IMR-90 (cell line): ENCODE results near the gene BRAF. TPM values are rescaled to one million over a fixed set of nuclear protein-coding genes. Genes with fewer than 3 reads are reported as not detected.

Experiments used
- ATAC-seq: fragments of 200-7000 bp; cut with Tn5 transposase; 2 replicates; pipeline ENCODE4 v1.9.1; 2020; ENCODE audit warnings: low read depth, mild to moderate bottlenecking, moderate library complexity
- BruUV-seq: library from RNA; stranded (reverse); fragments of 400-500 nt; replicated peaks from 2 replicates; lab custom pipeline; 2021; lab: Mats Ljungman, UMichigan
- CTCF ChIA-PET: fragments of 300-600 bp; formaldehyde crosslinking; extraction: SDS; loops from one replicate; lab custom pipeline; 2021; ENCODE audit warnings: antibody characterized with exemption; lab: Yijun Ruan, JAX
- POLR2A ChIA-PET: fragments of 300-600 bp; sonication (Branson Sonifier 250); formaldehyde crosslinking; loops from one replicate; lab custom pipeline; 2022; ENCODE audit warnings: antibody characterized with exemption; ENCODE audit not compliant: unreplicated experiment; lab: Charles Lee
- DNase-seq: peaks from one replicate; pipeline ENCODE4 v3.0.0; 2013
- H2AFZ ChIP-seq: replicated peaks from 2 replicates; pipeline ENCODE3; 2013; ENCODE audit warnings: low read length, mild to moderate bottlenecking; ENCODE audit not compliant: poor library complexity
- H2AK5ac ChIP-seq: 2 replicates; pipeline ENCODE4 v1.6.1; 2013; ENCODE audit warnings: low read depth, low read length, inconsistent platforms
- H2AK9ac ChIP-seq: replicated peaks from 2 replicates; pipeline ENCODE3; 2013; ENCODE audit warnings: mild to moderate bottlenecking, low read depth, low read length, moderate library complexity; ENCODE audit not compliant: poor library complexity
- H2BK120ac ChIP-seq: 2 replicates; pipeline ENCODE4 v1.6.1; 2013; ENCODE audit warnings: low read depth, low read length, inconsistent platforms
- H2BK15ac ChIP-seq: 3 replicates; pipeline ENCODE4 v1.6.1; 2013; ENCODE audit warnings: low read depth, low read length, inconsistent platforms
- H2BK20ac ChIP-seq: 2 replicates; pipeline ENCODE4 v1.6.1; 2013; ENCODE audit warnings: low read depth, mild to moderate bottlenecking, inconsistent platforms, low read length, moderate library complexity
- H2BK5ac ChIP-seq: 2 replicates; pipeline ENCODE4 v1.6.1; 2013; ENCODE audit warnings: mild to moderate bottlenecking, low read depth, low read length, inconsistent platforms; ENCODE audit not compliant: poor library complexity, severe bottlenecking
- H3K14ac ChIP-seq: replicated peaks from 2 replicates; pipeline ENCODE4 v1.6.1; 2013; ENCODE audit warnings: low read depth, low read length, inconsistent platforms
- H3K18ac ChIP-seq: 2 replicates; pipeline ENCODE4 v1.6.1; 2013; ENCODE audit warnings: low read depth, low read length, control low read depth
- H3K23ac ChIP-seq: 2 replicates; pipeline ENCODE4 v1.6.1; 2013; ENCODE audit warnings: low read depth, low read length, inconsistent platforms
- H3K27ac ChIP-seq: 2 replicates; pipeline ENCODE4 v1.5.1; 2013; ENCODE audit warnings: mild to moderate bottlenecking, control low read depth, low read length; ENCODE audit not compliant: insufficient read depth
- H3K27me3 ChIP-seq: 2 replicates; pipeline ENCODE4 v1.6.1; 2013; ENCODE audit warnings: low read length; ENCODE audit not compliant: control insufficient read depth, insufficient read depth
- H3K36me3 ChIP-seq: 2 replicates; pipeline ENCODE4 v1.6.1; 2013; ENCODE audit warnings: low read length, mixed read lengths; ENCODE audit not compliant: control insufficient read depth, insufficient read depth
- H3K4ac ChIP-seq: 2 replicates; pipeline ENCODE4 v1.6.1; 2013; ENCODE audit warnings: low read depth, low read length, inconsistent platforms
- H3K4me1 ChIP-seq: 2 replicates; pipeline ENCODE4 v1.6.1; 2013; ENCODE audit warnings: low read length, mixed read lengths; ENCODE audit not compliant: control insufficient read depth, insufficient read depth
- H3K4me2 ChIP-seq: 2 replicates; pipeline ENCODE4 v1.6.1; 2013; ENCODE audit warnings: low read depth, mild to moderate bottlenecking, control low read depth, low read length, moderate library complexity
- H3K4me3 ChIP-seq: 2 replicates; pipeline ENCODE4 v1.5.1; 2013; ENCODE audit warnings: low read depth, mild to moderate bottlenecking, control low read depth, low read length, moderate library complexity; ENCODE audit not compliant: insufficient read depth
- H3K56ac ChIP-seq: 2 replicates; pipeline ENCODE4 v1.6.1; 2013; ENCODE audit warnings: low read length, inconsistent platforms; ENCODE audit not compliant: insufficient read depth; ENCODE audit errors: extremely low read depth
- H3K79me1 ChIP-seq, 2 experiments: 2 replicates each; pipeline ENCODE4 v1.6.1; 2013; ENCODE audit warnings: low read length in 2 of 2, inconsistent platforms in 1 of 2, low read depth in 1 of 2
- H3K9ac ChIP-seq: 2 replicates; pipeline ENCODE4 v1.6.1; 2013; ENCODE audit warnings: low read depth, low read length, control low read depth
- H3K9me1 ChIP-seq: 2 replicates; pipeline ENCODE4 v1.6.1; 2013; ENCODE audit warnings: low read length, inconsistent platforms; ENCODE audit not compliant: insufficient read depth
- H3K9me3 ChIP-seq: 2 replicates; pipeline ENCODE4 v1.6.1; 2013; ENCODE audit warnings: low read length; ENCODE audit not compliant: control insufficient read depth, insufficient read depth
- H4K20me1 ChIP-seq: 2 replicates; pipeline ENCODE4 v1.6.1; 2013; ENCODE audit warnings: low read length, inconsistent platforms; ENCODE audit not compliant: insufficient read depth
- H4K5ac ChIP-seq: 2 replicates; pipeline ENCODE4 v1.6.1; 2013; ENCODE audit warnings: mild to moderate bottlenecking, low read depth, low read length, control low read depth
- H4K8ac ChIP-seq, 2 experiments: 2 replicates each; pipeline ENCODE4 v1.6.1; 2013; ENCODE audit warnings: low read depth in 2 of 2, low read length in 2 of 2, control low read depth in 1 of 2, inconsistent platforms in 1 of 2
- H4K91ac ChIP-seq: 2 replicates; pipeline ENCODE4 v1.6.1; 2013; ENCODE audit warnings: low read depth, low read length, inconsistent platforms; ENCODE audit not compliant: insufficient read depth
- BHLHE40 ChIP-seq: fragments of 150-350 bp; IDR thresholded peaks from 2 replicates; pipeline ENCODE4 v1.6.1; 2016; ENCODE audit warnings: mild to moderate bottlenecking, low read depth, low read length
- CEBPB ChIP-seq: IDR thresholded peaks from 2 replicates; pipeline ENCODE4 v1.6.1; 2012; ENCODE audit warnings: low read depth, low read length, improper control_type of control experiment
- FOS ChIP-seq: fragments of 150-350 bp; IDR thresholded peaks from 2 replicates; pipeline ENCODE4 v1.6.1; 2016; ENCODE audit warnings: low read depth, low read length
- MAFK ChIP-seq: IDR thresholded peaks from 2 replicates; pipeline ENCODE4 v1.6.1; 2012; ENCODE audit warnings: low read depth, low read length, improper control_type of control experiment
- MXI1 ChIP-seq: IDR thresholded peaks from 2 replicates; pipeline ENCODE4 v1.6.1; 2012; ENCODE audit warnings: low read depth, mild to moderate bottlenecking, low read length, moderate library complexity, borderline replicate concordance
- RCOR1 ChIP-seq: IDR thresholded peaks from 2 replicates; pipeline ENCODE4 v1.6.1; 2012; ENCODE audit warnings: mild to moderate bottlenecking, low read length, improper control_type of control experiment; ENCODE audit not compliant: insufficient replicate concordance
- WGBS, 2 experiments: methylation state at CpG; one replicate each; pipeline versions ENCODE4 v1.1.5 to v1.1.7; 2013; ENCODE audit warnings: missing lambda C conversion rate in 2 of 2; ENCODE audit not compliant: insufficient read length in 1 of 2; ENCODE audit errors: extremely low coverage in 2 of 2; 5-methylcytosine and 5-hydroxymethylcytosine counted together
- dilution Hi-C: fragments of 300-500 bp; cut with HindIII; formaldehyde crosslinking; loops from one replicate; pipeline ENCODE4 v1.14.3; 2018; ENCODE audit warnings: low sequenced_read_pairs; ENCODE audit not compliant: unreplicated experiment
- in situ Hi-C: fragments of 300-500 bp; cut with MboI; formaldehyde crosslinking; loops from 3 replicates; pipeline ENCODE4 v1.14.3; 2019; ENCODE audit warnings: low sequenced_read_pairs, inconsistent platforms, mixed read lengths
- intact Hi-C: fragments of 100-400 bp; cut with micrococcal nuclease; formaldehyde crosslinking; loops from 2 replicates; pipeline ENCODE4 v1.10.0; 2022
- polyA plus RNA-seq, 3 experiments: library from polyadenylated mRNA; depleted of rRNA; stranded (reverse); fragments of >200 nt; gene quantifications; 2 replicates each; pipeline ENCODE4 v1.2.3, GENCODE V29; 2012; ENCODE audit warnings: low replicate concordance in 1 of 3
- total RNA-seq: library from RNA; depleted of rRNA; stranded (reverse); fragments of >200 nt; gene quantifications from 2 replicates; pipeline ENCODE4 v1.2.3, GENCODE V29; 2012

BRAF gene
- total and polyA plus RNA-seq, 2 of the 4 experiments (the other 2 are of a cell fraction): 5.7 to 12.9 TPM

DNA sequence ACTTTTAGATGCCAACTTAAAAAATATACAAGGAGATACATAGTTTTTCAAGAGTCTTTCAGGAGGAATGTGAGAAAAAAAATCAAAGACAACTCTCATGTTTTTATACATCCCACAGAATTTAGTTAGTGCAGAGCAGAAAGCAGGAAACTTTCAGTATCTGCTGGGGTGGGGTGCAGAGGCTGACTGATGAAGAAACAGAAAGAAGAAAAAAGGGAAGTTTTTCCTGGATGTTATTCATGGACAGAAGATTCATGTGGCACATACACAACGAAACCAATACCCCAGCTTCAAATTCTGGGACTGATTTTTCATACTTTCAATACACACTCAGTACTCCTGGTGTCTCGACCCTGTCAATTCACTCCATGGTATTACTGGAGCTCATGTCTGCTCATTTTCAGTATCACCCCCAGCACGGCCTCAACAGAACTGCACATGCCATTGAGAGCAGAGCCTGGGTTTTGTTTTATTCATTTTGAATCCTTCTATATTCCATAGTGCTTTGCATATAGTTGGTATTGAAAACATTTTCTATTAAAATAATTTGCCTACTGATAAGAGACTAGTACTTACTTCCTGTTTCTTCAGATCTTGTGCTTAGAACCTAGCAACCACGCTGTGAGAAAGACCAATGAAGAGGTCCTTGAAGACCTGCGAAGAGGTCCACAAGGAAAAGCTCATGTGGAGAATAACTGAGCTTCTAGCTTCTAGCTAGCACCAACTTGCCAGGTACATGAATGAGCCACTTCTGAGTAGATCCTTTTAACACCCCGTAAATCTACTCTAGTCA, 179.3 kb downstream of the BRAF start:
- Histone ChIP-seq H4K8ac (no peak overlapping the region), H3K9ac (no peak overlapping the region), H2AK9ac (no peak overlapping the region), H3K23ac (no peak overlapping the region), H3K27me3 (no peaks in the 10 kb centered on the region), H2AFZ (no peak overlapping the region), H4K5ac (no peak overlapping the region), H3K4me3 (no peak overlapping the region), H3K4me1 (no peaks in the 10 kb centered on the region), H3K4me2 (no peak overlapping the region), H3K14ac (no peak overlapping the region), H3K79me1 (no peaks in the 10 kb centered on the region), H3K9me3 (no peaks in the 10 kb centered on the region), H2BK120ac (no peak overlapping the region), H2BK15ac (no peak overlapping the region), H3K18ac (no peak overlapping the region), H2AK5ac (no peak overlapping the region), H3K27ac (no peak overlapping the region), H4K20me1 (no peaks in the 10 kb centered on the region), H4K91ac (no peak overlapping the region), H3K4ac (no peak overlapping the region), H3K36me3 (peaks cover 7% of the 10 kb centered on the region), H2BK20ac (no peak overlapping the region), H3K56ac (no peak overlapping the region), H2BK5ac (no peak overlapping the region), H3K9me1 (no peaks in the 10 kb centered on the region)
- no peak for ATAC-seq
- DNase-seq: no peak
- intact Hi-C loops (no loop called here), in situ Hi-C loops (no loop called here), dilution Hi-C loops (no loop called here)
- TF ChIP-seq RCOR1 (no peak), FOS (no peak), MAFK (no peak), MXI1 (no peak), CEBPB (no peak), BHLHE40 (no peak)
- no TSS peak for BruUV-seq
- CTCF ChIA-PET: no interaction called here
- POLR2A ChIA-PET: no interaction called here
- 74% methylated on average over 2 of the region's 6 CpGs; no CpG with 5 or more reads in 1 of the 2 experiments for WGBS, 2 experiments
